ENCODE measurements around the gene PIGH.
"Not testable (repeated sequence)": the region's sequence is repeated elsewhere in the genome, so short reads cannot be mapped to it uniquely, and the experiment has no call there.

Gene PIGH, protein sequence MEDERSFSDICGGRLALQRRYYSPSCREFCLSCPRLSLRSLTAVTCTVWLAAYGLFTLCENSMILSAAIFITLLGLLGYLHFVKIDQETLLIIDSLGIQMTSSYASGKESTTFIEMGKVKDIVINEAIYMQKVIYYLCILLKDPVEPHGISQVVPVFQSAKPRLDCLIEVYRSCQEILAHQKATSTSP

DNA sequence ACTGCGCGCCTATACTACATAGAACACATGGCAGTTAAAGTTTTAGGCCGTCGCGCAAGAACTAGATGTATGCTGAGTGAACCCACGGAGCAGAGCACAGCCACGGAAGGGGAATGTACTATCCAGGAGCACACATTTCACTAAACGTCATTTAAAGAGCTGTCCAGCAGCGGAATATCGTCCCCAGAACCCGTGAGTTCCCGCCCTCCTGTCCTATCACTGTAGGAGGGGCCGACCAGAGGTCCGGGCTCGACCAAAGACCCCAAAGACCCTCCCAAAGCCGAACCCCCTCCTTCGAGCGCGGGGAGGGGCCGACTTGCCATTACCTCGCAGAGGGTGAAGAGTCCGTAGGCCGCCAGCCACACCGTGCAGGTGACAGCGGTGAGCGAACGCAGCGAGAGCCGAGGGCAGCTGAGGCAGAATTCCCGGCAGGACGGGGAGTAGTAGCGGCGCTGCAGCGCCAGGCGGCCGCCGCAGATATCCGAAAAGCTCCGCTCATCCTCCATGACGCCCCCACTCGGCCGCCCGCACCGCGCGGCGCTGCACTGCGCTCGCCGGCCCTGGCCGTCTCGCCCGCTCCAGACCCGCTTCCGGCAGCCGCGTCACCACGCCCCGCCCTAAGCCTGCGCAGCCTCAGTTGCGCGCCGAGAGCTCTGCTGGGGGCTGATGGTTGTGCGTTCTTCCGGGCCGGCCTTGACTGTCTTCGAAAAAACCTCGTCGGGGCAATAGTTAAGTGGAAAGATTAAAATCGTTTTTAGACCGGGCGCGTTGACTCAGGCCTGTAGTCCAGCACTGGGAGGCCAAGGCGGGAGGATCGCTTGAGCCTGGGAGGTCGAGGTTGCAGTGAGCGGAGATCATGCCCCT is at the start of gene PIGH:
Gene PIGH, minus strand, starts transcription at position 571 of the 864 bp plus-strand sequence. Its CDS starts 65 bp downstream, at position 506.
- peak; percentile 92 for DNase-seq

DNA sequence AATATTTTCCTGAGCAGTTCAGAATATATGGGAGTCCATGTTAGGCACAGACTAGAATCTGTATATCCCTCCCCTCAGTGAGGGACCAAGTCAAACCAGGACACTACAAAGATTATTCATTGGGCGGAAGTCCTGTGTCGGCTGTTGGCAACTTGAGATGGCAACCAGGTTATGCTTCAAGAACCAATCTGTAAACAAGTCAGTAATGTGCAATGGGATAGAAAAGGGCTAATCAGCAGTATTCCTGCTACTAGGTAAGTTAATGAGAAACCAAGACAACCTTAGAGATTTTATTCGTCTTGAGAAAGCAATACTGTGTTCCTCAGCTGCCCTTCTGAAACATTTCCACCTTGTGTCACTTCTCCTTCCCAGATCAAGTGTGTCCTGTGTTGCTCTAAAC is 46.1 kb upstream of the PIGH start:
- DNase-seq: no peak

DNA sequence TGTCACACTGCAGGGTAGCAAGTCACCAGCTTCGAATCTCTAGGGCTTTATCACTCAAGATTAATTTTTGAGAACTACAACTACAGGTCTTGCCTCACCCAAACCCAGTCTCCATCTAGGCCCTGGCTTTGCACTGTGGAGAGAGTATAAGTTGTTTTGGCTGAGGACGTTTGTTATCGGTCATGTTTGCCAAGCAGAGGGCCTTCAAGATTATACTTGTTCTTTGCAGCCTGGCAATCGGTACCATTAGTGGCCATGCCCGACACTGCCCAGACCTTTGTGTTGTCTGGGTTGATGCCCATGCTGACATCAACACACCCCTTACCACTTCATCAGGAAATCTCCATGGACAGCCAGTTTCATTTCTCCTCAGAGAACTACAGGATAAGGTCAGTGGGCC is 45.3 kb upstream of the PIGH start:
- DNase-seq: no peak

DNA sequence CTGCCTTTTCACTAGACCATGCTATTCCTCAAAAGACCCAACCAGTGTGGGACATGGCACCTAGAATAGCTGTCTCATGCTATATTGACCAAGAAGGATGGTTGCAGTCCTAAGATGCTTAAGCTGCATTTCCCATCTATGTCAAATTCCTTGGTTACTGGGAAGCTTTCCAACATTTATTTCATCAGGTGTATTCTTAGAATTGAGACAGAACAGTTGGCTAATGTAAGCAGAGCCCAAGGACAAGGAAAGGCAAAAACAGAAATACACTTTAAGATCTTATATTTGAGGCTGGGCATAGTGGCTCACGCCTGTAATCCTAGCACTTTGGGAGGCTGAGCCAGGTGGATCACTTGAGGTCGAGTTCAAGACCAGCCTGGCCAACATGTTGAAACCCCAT is 44.4 kb upstream of the PIGH start:
- no peak for DNase-seq

DNA sequence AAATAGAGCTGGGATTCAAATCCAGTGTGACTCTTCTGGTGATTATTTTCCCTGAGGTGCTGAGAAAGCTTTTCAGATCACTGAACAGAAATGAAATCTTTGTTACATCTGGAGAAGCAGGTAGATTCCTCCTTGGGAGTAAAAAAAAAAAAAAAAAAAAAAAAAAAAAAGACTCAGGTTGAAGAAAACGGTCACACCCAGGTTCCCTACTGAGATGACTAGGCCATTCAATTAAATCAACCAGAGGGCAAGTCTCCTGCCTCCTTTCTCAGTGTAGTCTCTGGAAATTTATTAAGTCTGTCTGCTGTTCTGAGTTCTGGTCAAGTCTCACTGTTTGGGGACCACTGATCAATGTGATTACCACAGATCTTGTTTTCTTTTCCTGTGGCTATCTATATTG is 43.6 kb upstream of the PIGH start:
- DNase-seq: peak; percentile 45

DNA sequence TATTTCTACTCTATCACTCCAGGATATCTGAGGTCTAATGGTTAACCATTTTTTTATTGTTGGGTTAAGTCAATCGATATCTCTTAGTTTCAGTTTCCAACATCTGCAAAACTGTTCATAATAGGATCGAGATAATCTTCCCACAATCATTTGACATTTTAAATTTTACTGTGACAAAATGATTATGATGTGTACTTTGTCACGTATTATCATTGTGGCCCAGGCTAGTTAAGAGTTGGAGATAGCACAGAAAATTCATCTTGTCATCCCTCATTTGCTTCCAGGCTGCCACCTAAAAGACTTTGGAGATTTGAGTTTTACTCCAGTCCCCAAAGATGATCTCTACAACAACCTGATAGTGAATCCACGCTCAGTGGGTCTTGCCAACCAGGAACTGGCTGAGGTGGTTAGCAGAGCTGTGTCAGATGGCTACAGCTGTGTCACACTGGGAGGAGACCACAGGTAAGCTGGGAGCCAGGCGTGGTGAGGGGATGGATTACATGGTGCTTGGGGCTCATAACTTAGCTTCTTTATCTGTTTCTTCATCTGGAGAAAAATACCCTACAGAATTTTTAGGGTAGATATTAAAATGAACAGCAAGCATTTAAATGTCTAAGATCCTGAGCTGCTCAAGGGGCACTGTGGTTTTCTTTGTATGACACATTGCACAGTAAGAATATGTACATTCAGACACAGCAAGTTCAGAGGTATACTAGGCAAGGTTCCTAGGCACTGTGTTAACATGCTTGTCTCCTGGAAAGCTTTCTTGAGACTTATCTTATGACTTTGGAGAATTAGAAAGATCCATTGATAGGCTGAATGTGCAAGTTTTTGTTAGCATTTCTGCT is 42.1 kb upstream of the PIGH start:
- no peak for DNase-seq

DNA sequence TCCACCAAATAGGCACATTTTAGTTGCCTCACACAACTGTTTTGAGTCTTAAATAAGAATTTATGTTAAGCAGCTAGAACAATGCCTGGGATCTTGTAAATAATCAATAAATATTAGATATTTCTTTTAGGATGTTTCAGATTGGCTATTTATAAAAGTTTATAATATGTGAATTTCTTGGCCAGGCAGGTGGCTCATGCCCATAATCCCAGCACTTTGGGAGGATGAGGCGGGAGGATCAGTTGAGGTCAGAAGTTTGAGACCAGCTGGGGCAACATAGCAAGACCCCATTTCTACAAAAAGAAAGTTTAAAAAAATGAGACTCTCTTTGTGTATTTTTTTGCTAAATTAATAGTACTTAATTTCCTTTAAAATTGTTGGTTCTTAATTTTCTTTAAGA is 41.4 kb upstream of the PIGH start:
- no peak for DNase-seq

DNA sequence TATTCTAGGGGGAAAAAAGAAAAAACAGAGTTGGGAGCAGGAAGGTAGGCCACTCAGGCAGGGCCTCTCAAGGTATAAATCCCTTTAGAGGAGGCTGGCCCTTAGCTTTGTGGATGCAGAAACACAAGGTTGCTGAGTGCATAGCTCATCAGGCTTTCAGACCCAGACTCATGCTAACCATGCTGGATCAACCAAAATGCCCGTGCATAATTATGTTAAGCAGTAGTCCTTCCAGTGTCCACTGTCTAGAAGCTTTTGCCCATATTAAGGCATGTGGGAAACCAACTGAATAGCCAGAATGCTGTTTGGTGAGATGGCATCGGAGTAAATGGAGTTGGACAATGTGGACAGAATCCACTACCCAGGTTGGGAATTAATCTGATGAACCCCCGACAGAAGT is 38.6 kb upstream of the PIGH start:
- no peak for DNase-seq

DNA sequence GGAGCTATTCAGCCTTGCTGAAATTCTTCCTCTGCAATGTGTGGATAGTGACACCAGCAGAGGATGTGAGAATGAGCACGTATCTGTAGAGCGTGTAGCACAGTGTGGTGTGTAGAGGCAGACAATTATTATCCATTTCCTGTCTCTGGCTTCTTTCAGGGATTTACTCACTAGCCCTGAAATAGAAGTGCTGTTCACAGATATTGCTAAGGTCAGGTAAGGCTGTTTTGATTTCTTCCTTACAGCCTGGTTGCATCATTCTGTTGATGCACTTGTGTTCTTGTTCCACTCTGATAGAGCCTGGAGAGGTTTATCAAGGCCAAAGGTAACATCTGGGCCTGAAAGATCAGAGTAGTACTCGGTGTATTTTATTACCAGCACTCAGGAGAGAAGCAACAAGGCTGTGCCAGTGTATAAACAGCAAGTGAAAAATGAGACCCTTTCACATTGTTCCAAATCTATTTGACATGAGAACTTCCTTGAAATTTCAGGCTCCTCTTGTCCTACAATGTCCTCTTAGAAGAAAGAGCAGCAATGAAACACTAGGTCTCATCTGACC is 36.4 kb upstream of the PIGH start:
- peak; percentile 63 for DNase-seq

DNA sequence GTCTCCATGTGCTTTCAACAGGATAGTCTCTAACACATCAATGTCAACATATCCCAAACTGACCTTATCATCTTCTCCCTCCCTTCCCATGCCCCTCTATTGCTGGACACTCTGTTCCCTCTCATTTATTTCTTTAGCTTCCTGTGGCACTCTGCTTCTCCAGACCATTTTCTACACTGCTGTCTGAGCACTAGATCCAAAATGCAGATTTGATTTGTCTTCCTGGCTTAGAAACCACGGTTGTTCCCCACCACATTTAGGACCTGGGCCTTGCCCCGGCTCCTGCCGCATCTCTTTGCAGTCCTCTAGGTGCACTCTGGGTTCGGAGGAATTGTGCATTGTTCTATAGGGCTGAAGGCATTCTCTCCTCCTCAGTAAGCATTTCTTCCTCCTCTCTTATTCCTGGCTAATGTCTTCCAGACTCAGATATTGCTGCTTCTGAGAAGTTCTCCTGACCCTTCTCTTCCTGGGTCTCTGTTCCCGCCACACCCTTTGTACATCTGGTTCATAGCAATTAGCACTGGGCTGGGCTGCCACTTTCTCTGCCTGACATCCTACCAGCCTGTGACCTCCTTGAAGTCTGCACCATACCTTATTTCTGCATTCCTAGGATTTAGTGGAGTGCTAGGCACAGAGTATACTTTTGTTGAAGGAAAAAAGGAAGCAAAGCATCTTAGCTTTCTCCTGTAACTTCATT is 33.5 kb upstream of the PIGH start:
- DNase-seq: no peak

DNA sequence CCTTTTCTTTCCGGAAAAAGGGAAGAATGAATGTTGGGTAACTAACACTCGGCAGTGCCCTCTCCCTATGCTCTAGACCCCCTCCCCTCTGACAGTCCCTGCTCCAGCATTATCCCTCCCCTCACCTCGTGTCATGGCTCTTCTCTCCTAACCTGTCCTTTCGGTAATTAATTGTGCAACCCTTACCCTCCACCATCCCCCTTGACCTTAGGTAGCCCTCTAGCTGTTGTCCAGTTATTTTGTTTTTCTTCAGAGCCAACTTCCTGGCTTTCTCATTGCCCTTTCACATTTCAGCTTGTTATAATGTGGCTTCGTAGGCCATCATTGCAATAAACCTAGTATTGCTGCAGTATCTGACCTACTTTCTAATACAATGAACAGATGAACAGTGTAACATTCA is 30.9 kb upstream of the PIGH start:
- no peak for DNase-seq

DNA sequence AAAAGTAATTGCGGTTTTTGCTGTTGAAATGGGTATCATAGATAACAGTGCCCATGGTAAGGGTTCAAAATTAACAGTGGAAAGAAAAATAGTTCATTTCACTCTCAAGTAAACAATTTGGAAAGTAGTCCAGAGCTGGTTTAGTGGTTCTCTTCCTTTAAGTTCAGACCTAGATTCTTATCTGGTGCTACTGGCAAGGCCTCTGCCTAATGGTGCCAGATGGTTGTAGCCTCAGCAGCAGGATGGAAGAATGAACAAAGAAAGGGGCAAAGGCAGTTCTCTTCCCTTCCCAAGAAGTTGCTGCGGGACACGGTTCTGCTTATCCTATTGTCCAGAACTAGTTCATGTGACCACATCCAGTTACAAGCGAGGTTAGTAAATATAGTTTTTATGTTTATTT is 30.1 kb upstream of the PIGH start:
- no peak for DNase-seq

DNA sequence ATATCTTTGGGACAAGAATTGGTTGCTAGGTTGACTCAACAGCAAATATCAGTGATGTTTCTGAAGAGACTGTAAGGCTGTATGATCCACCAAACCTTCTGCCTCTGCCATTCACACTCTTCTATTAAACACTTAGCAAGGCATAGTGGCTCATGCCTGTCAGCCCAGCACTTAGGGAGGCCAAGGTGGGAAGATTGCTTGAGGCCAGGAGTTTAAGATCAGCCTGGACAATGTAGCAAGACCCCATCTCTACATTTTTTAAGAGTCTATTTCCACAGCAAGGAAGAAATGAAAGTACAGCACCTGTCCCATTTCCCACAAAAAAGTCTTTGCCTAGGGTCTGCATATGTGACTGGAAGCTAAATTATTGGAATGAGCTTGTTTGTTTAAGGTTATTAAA is 27.5 kb upstream of the PIGH start:
- DNase-seq: no peak

DNA sequence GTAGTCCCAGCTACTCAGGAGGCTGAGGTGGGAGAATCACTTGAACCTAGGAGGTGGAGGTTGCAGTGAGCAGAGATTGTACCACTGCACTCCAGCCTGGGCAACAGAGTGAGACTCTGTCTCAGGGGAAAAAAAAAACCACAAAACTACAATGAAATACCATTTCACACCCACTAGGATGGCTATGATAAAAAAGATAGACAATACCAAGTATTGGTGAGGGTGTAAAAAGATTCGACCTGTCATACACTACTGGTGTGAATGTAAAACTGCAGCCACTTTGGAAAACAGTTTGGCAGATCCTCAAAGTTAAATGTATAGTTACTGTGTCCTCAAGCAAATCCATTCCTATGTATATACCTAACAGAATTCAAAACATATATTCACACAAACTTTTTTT is 26.1 kb upstream of the PIGH start:
- not testable (repeated sequence) for DNase-seq

DNA sequence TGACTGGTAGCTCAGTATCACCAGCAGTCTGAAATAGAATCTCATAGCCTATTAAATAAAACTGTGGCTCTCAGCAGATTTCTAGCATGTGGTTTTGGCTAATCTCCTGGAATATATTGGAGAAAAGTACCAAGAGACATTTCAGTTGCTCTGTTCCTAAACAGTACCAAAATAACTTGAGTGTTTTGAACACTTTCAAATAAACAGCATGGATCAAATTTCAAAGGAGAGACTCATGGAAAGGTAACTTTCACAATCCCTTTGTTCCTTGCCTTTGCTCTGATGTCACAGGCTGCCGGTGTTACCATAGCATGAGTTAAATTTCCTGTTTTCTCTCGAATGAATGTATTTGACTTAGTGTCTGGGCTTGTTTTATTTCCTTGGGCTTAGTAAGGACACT is 23.0 kb upstream of the PIGH start:
- no peak for DNase-seq

DNA sequence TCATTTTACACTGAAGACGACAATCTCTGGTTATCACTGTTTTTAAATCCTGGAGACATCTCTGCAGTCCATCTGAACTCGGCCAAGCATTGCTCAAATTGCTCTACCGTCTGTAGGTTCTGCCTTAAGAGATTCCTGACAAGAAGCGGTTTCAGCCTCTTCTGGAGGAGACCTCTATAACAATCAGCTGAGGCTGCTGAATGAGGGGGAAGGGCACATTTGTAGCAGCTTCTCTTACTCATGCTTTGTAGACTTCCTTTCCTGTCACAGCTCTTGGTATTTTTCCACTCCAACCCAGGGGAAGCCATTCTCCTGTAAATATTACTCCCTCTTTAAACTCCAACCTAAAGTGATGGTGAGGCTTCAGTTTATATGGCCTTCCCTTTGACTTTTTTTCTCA is 22.6 kb upstream of the PIGH start:
- DNase-seq: no peak

DNA sequence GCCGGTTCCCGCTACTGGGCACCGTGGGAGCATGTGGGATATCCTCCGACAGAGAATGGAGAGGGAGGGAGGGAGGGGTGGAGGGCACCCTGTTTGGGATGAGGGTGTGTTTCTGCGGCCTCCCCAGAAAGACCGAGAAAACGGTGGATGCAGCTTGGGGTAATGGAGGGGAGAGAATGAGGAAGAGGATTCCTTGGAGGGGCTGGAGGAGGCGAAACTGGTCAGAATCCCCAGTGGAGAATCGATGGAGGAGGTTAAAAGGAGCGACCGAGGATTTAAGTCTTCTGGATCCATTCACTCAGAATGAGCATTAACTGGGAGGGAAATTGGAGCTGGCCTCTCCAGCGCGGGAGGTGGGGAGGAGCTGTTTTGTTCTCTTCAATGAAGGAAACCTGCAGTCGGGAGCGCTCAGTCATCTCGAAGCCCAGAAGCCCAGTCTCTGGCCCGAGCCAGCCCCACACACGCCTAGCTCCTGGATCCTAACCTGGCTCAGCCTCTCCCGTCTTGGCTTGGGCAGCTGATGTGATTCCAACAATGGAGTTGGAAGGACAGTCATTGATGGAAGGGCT is 20.2 kb upstream of the PIGH start:
- DNase-seq: peak; percentile 15

DNA sequence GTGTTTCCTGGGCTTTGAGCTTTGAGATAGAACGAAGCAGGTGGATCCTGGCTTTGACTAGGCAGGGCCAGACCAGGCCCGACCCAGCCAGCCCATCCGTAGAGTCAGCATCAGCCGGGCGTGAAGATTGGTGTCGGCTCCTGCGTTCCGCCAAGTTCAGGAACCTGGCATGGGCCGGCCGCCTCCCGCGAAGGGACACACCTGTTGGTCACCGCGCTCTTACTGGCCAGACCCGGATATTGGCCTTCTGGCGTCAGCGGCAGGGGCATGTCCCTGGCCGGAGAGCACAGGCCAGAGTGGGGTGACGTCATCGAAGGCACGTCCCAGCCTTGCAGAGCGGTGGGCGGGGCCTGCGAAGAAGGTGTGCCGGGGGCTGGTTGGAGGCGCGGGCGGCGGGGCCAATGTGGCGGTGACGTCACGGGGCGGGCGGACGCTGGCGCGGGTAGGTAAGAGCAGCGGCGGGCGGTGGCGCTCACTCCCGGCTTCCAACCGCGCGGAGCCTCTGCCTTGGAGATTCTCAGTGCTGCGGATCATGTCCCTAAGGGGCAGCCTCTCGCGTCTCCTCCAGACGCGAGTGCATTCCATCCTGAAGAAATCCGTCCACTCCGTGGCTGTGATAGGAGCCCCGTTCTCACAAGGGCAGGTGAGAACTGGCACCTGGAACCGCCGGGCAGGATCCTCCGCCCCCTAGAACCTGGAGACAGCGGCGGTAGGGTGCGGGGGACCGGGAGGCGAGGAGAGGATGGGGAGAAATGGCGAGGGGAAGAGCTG is 19.6 kb upstream of the PIGH start, which contains the start of gene ARG2:
Gene ARG2, plus strand, starts transcription at position 475 of the 771 bp plus-strand sequence. Its CDS starts 58 bp downstream, at position 533.
- DNase-seq: peak; percentile 99

DNA sequence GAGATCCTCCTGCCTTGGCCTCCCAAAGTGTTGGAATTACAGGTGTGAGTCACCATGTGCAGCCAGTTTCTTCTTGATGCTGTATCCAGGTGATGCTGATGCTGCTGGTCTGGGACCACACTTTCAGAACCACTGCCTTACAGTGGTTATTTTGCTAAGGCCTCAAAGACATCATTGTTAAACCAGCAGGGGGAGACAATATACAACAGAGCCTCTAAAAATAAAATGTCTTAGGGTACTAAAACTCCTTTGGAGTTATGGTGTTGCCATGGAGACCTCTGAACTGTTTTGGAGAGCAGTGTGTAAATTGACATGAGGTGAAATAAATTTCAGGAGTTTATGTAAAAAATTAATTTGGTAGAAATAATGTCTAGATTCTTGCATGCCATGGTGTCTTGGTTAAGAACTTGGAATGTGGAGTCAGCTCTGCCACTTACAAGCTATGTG is 18.6 kb upstream of the PIGH start:
- peak; percentile 4 for DNase-seq

DNA sequence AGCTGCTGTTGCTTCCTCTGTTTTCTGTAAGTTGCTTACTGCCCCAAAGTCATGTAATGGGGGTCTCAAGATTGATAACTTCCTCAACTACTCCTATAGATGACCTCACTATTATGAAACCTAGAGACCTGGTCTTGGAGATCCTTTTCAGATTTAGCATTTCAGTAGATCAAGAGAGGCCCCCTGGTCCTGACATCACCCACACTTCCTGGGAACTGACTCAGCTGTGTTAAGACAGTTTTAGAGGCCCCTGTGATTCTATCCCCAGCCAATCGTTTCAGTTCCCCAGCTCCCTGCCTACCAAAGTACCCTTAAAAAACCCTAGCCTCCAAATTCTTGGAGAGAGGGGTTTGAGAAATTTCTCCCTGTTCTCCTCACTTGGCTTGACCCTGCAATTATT is 10.4 kb upstream of the PIGH start:
- DNase-seq: no peak

DNA sequence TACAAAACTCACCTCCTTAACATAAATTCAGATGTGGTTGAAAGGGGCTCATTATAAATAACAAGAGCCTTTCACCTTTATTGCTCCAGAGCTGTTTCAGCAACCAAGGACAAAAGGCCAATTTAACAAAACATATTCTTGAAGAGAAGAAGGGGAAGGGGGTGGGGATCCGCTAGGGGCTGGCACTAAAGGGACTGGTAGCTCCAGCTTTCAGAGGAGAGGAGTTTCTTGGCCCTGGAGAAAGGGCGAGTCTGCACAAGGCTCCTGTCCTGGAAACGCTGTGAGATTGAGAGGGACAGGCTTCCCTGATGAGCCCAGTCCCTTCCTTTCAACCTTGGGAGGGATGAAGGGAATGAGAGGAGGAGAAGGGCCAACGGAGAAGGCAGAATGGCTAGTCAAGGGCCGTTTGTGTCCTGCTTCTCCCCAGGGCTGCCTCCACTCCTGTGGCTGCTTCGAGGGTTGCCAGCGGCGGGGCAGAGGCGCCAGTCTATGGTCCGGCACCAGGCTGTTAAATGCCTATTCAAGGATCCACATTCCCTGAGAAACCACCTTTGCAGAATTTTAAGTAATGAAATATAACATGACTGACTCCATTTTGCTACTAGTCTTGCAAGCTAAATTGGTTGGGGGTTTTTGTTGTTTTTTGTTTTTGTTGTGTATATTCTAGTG is 9.7 kb upstream of the PIGH start:
- no peak for DNase-seq
